GM10266 (cell line): ENCODE measurements around the gene GREM1.

Experiments used
- DNase-seq: peaks from one replicate; pipeline ENCODE4 v3.0.0; 2012; ENCODE audit errors: extremely low spot score
- TF ChIP-seq, protein P1 (sequence below): IDR thresholded peaks from 2 replicates; pipeline ENCODE4 v1.5.1; 2012; ENCODE audit warnings: mild to moderate bottlenecking, low read depth; ENCODE audit not compliant: control insufficient read depth, insufficient read depth; ENCODE audit errors: missing control alignments

The GREM1 gene

GRCh38 chr15:32698773-32699390 lies 18.9 kb upstream of the GREM1 start:
- no peak for DNase-seq
- TF ChIP-seq, protein P1, sequence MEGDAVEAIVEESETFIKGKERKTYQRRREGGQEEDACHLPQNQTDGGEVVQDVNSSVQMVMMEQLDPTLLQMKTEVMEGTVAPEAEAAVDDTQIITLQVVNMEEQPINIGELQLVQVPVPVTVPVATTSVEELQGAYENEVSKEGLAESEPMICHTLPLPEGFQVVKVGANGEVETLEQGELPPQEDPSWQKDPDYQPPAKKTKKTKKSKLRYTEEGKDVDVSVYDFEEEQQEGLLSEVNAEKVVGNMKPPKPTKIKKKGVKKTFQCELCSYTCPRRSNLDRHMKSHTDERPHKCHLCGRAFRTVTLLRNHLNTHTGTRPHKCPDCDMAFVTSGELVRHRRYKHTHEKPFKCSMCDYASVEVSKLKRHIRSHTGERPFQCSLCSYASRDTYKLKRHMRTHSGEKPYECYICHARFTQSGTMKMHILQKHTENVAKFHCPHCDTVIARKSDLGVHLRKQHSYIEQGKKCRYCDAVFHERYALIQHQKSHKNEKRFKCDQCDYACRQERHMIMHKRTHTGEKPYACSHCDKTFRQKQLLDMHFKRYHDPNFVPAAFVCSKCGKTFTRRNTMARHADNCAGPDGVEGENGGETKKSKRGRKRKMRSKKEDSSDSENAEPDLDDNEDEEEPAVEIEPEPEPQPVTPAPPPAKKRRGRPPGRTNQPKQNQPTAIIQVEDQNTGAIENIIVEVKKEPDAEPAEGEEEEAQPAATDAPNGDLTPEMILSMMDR = no peak

DNA sequence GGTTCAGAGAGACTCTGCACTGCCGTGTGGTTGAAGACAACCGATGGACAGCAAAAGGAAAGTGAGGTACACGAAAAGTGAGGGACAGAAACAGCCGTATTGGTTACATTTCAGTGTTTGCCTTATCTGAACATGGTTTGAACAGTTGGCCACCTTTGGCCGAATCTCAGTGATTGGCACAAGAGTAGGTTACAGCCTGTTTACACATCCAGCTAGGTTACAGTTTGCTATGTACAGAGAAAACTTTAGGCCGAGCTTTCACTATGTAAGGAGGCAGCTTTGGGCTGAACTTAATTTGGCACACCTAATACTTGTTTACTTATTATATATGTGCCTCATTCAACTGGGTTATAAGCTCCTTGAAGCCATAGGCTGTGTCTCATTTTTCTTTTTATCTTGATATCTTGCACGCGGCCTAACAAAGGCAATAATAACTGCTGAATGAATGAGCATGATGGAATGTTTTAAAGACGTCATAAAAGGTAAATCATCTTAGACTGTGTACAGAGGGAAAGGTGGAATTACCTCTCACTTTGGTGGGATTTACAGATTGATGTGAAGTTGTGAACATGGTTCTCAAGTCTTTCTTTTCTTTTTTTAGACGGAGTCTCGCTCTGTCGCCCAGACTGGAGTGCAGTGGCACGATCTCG lies 17.2 kb upstream of the GREM1 start:
- DNase-seq = no peak
- TF ChIP-seq, protein P1 = no peak

GRCh38 chr15:32701863-32702262 lies 15.9 kb upstream of the GREM1 start:
- TF ChIP-seq, protein P1 = no peak
- DNase-seq = no peak

- TF ChIP-seq, protein P1 = no peak
- DNase-seq = no peak
Observed at GRCh38 chr15:32704395-32704981, 13.3 kb upstream of the GREM1 start.

DNA sequence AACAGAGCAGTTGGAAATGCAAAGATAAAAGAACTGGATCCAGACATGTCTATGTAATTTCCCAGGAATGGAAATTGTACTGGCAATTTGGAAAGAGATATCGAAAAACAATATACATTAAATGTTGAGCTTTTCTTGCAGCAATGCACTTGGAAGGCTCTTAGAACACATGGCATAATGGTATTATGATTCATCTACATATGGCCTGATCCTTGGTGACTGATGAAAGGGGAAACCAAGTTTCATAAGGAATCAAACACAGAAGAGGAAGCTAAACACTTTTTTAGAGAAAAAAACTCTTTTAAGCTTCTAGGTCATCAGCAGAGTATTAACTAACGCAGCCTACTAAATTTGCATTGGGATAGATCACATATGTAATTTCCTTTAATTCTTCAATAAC lies 12.4 kb upstream of the GREM1 start:
- TF ChIP-seq, protein P1 = no peak
- DNase-seq = no peak

GRCh38 chr15:32706704-32707103 lies 11.1 kb upstream of the GREM1 start:
- no peak for DNase-seq
- TF ChIP-seq, protein P1 = no peak

- DNase-seq = no peak
- TF ChIP-seq, protein P1 = no peak
Observed at GRCh38 chr15:32707436-32707835, 10.4 kb upstream of the GREM1 start.
